H9 (cell line): ENCODE measurements around the gene ADO. TPM values are rescaled to one million over a fixed set of nuclear protein-coding genes. Genes with fewer than 3 reads are reported as not detected.

Source experiments
- DNase-seq: peaks from one replicate; pipeline ENCODE4 v3.0.0-alpha.2; 2017
- H2AFZ ChIP-seq: one replicate; pipeline ENCODE4 v1.6.1; 2013; ENCODE audit warnings: mild to moderate bottlenecking, low read length, control low read depth, moderate library complexity
- H2AK5ac ChIP-seq: 2 replicates; pipeline ENCODE4 v1.6.1; 2013; ENCODE audit warnings: low read length, control low read depth, mixed read lengths; ENCODE audit not compliant: insufficient read length
- H2BK120ac ChIP-seq: one replicate; pipeline ENCODE4 v1.6.1; 2013; ENCODE audit warnings: low read depth, mild to moderate bottlenecking, low read length, control low read depth, inconsistent platforms; ENCODE audit not compliant: poor library complexity, severe bottlenecking
- H2BK12ac ChIP-seq: 2 replicates; pipeline ENCODE4 v1.6.1; 2013; ENCODE audit warnings: low read length, control low read depth, mixed read lengths, low read depth; ENCODE audit not compliant: insufficient read length
- H2BK15ac ChIP-seq: 2 replicates; pipeline ENCODE4 v1.6.1; 2013; ENCODE audit warnings: low read depth, low read length, control low read depth
- H2BK20ac ChIP-seq: one replicate; pipeline ENCODE4 v1.6.1; 2013; ENCODE audit warnings: low read depth, mild to moderate bottlenecking, low read length, control low read depth, inconsistent platforms; ENCODE audit not compliant: poor library complexity, severe bottlenecking
- H2BK5ac ChIP-seq: 2 replicates; pipeline ENCODE4 v1.6.1; 2013; ENCODE audit warnings: low read length, control low read depth, mixed read lengths; ENCODE audit not compliant: insufficient read length
- H3K14ac ChIP-seq: 2 replicates; pipeline ENCODE4 v1.6.1; 2013; ENCODE audit warnings: low read length, control low read depth; ENCODE audit not compliant: insufficient read depth
- H3K18ac ChIP-seq: 2 replicates; pipeline ENCODE4 v1.6.1; 2013; ENCODE audit warnings: low read depth, mild to moderate bottlenecking, mixed read lengths, low read length, control low read depth; ENCODE audit not compliant: insufficient read length
- H3K23ac ChIP-seq: 2 replicates; pipeline ENCODE4 v1.6.1; 2013; ENCODE audit warnings: low read length, control low read depth, mixed read lengths, low read depth; ENCODE audit not compliant: insufficient read length
- H3K23me2 ChIP-seq: 2 replicates; pipeline ENCODE4 v1.6.1; 2013; ENCODE audit warnings: low read depth, mild to moderate bottlenecking, mixed read lengths, low read length, control low read depth; ENCODE audit not compliant: insufficient read length, poor library complexity, severe bottlenecking
- H3K27ac ChIP-seq: 2 replicates; pipeline ENCODE4 v1.5.1; 2013; ENCODE audit warnings: low read length, control low read depth, mixed read lengths, low read depth; ENCODE audit not compliant: insufficient read length
- H3K27me3 ChIP-seq: 2 replicates; pipeline ENCODE4 v1.6.1; 2013; ENCODE audit warnings: low read length, control low read depth, inconsistent platforms; ENCODE audit not compliant: insufficient read depth
- H3K4ac ChIP-seq: 2 replicates; pipeline ENCODE4 v1.6.1; 2013; ENCODE audit warnings: low read depth, mild to moderate bottlenecking, control low read depth, inconsistent platforms, low read length, moderate library complexity
- H3K4me1 ChIP-seq: 2 replicates; pipeline ENCODE4 v1.6.1; 2013; ENCODE audit warnings: low read length, control low read depth, inconsistent platforms; ENCODE audit not compliant: insufficient read depth
- H3K4me2 ChIP-seq: 2 replicates; pipeline ENCODE4 v1.6.1; 2013; ENCODE audit warnings: low read length, control low read depth, mixed read lengths; ENCODE audit not compliant: insufficient read length, insufficient read depth
- H3K56ac ChIP-seq: 2 replicates; pipeline ENCODE4 v1.6.1; 2013; ENCODE audit warnings: low read depth, mild to moderate bottlenecking, mixed read lengths, low read length, control low read depth; ENCODE audit not compliant: insufficient read length
- H3K79me1 ChIP-seq: 2 replicates; pipeline ENCODE4 v1.6.1; 2013; ENCODE audit warnings: low read depth, mild to moderate bottlenecking, moderate library complexity, low read length, control low read depth, inconsistent platforms; ENCODE audit not compliant: insufficient read depth, poor library complexity, severe bottlenecking
- H3K79me2 ChIP-seq: 2 replicates; pipeline ENCODE4 v1.6.1; 2013; ENCODE audit warnings: low read length, control low read depth, inconsistent platforms; ENCODE audit not compliant: insufficient read depth
- H3K9ac ChIP-seq: 2 replicates; pipeline ENCODE4 v1.6.1; 2013; ENCODE audit warnings: low read length, control low read depth, mixed read lengths; ENCODE audit not compliant: insufficient read length; ENCODE audit errors: extremely low read depth
- H3K9me3 ChIP-seq: one replicate; pipeline ENCODE4 v1.6.1; 2013; ENCODE audit warnings: low read depth, low read length, inconsistent platforms; ENCODE audit not compliant: control insufficient read depth
- H3T11ph ChIP-seq: one replicate; pipeline ENCODE4 v1.6.1; 2013; ENCODE audit warnings: mild to moderate bottlenecking, low read length, control low read depth, inconsistent platforms
- H4K20me1 ChIP-seq: one replicate; pipeline ENCODE4 v1.6.1; 2013; ENCODE audit not compliant: control insufficient read depth, insufficient read length, insufficient read depth
- H4K5ac ChIP-seq: 2 replicates; pipeline ENCODE4 v1.6.1; 2013; ENCODE audit warnings: low read depth, mild to moderate bottlenecking, mixed read lengths, low read length, control low read depth; ENCODE audit not compliant: insufficient read length
- H4K8ac ChIP-seq: replicated peaks from 2 replicates; pipeline ENCODE4 v1.6.1; 2013; ENCODE audit warnings: low read length, control low read depth, mixed read lengths, low read depth; ENCODE audit not compliant: insufficient read length
- H4K91ac ChIP-seq: 2 replicates; pipeline ENCODE4 v1.6.1; 2013; ENCODE audit warnings: low read depth, mild to moderate bottlenecking, moderate library complexity, mixed read lengths, low read length, control low read depth; ENCODE audit not compliant: insufficient read length
- H3K27ac Mint-ChIP-seq, 3 experiments: 2 replicates in 2 of 3; 3 replicates in 1 of 3; pipeline ENCODE4 v1.8.0; 2020 to 2021; ENCODE audit warnings: mixed read lengths in 3 of 3, mild to moderate bottlenecking in 1 of 3, moderate library complexity in 1 of 3
- H3K27me3 Mint-ChIP-seq: 2 replicates; pipeline ENCODE4 v1.8.0; 2021; ENCODE audit warnings: low read depth, mild to moderate bottlenecking, moderate library complexity, mixed read lengths
- H3K36me3 Mint-ChIP-seq, 3 experiments: 2 replicates in 2 of 3; 3 replicates in 1 of 3; pipeline ENCODE4 v1.8.0; 2020 to 2021; ENCODE audit warnings: low read depth in 3 of 3, mixed read lengths in 3 of 3; ENCODE audit not compliant: insufficient read depth in 1 of 3
- H3K4me1 Mint-ChIP-seq, 2 experiments: 2 replicates each; pipeline ENCODE4 v1.8.0; 2020; ENCODE audit warnings: mixed read lengths in 2 of 2
- H3K4me3 Mint-ChIP-seq, 2 experiments: 2 replicates in 1 of 2; 3 replicates in 1 of 2; pipeline ENCODE4 v1.8.0; 2020 to 2021; ENCODE audit warnings: mild to moderate bottlenecking in 2 of 2, mixed read lengths in 2 of 2, moderate library complexity in 1 of 2
- H3K9me3 Mint-ChIP-seq, 2 experiments: 2 replicates in 1 of 2; 3 replicates in 1 of 2; pipeline ENCODE4 v1.8.0; 2020; ENCODE audit warnings: mild to moderate bottlenecking in 2 of 2, mixed read lengths in 2 of 2, moderate library complexity in 1 of 2
- WGBS: extraction: QIAGEN DNeasy Blood & Tissue Kit; methylation state at CpG from one replicate; pipeline ENCODE4 v1.1.7; 2013; ENCODE audit warnings: missing lambda C conversion rate, low lambda C conversion rate, mixed read lengths; ENCODE audit not compliant: insufficient read length; ENCODE audit errors: extremely low coverage; 5-methylcytosine and 5-hydroxymethylcytosine counted together
- total RNA-seq: library from RNA; stranded (reverse); gene quantifications from 2 replicates; pipeline ENCODE4 v1.2.1, GENCODE V29; 2021
- TF ChIP-seq, protein P1 (sequence below): fragments of 200-600 bp; sonication (generic); conservative IDR thresholded peaks from 3 replicates; pipeline ENCODE4 v1.8.0; 2021; ENCODE audit warnings: antibody characterized with exemption, mild to moderate bottlenecking

ADO gene
- total RNA-seq, 1 experiment from 2014 or later, result 31.6 TPM

DNA sequence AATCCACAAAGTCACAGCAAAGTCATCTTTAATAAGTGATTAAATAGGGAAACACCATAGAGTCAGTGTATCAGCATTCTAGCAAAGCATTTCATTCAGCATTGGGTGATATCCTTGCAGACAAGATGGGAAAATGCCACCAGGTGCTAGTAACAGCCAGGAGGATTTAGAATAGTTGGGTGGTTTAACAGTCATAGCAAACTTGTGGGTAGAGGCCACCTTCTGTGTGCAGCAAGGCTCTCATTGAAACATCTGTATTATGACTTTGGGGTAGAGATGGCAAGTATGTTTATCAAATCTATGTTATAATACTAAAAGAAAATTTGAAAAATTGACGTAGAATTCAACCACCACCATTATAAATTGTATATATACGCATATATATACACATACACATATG is 26.4 kb upstream of the ADO start:
- no peak overlapping the region for H2BK5ac ChIP-seq
- H3K18ac ChIP-seq, result no peak overlapping the region
- no peaks in the 10 kb centered on the region for H3K36me3 Mint-ChIP-seq
- no peak overlapping the region for H3K56ac ChIP-seq
- no peak overlapping the region for H4K5ac ChIP-seq
- H3K9me3 Mint-ChIP-seq, result no peaks in the 10 kb centered on the region; a peak in 1 of 5 replicates
- no peak overlapping the region for H2BK120ac ChIP-seq
- no peaks in the 10 kb centered on the region for H3K79me2 ChIP-seq
- no peak for DNase-seq
- no peak overlapping the region for H2BK15ac ChIP-seq
- no peak overlapping the region for H3K27ac Mint-ChIP-seq
- H3K4me1 Mint-ChIP-seq, result no peaks in the 10 kb centered on the region
- no peaks in the 10 kb centered on the region for H3K9me3 ChIP-seq
- H2BK12ac ChIP-seq, result no peak overlapping the region
- H3T11ph ChIP-seq, result no peak overlapping the region
- H4K8ac ChIP-seq, result no peak overlapping the region
- no peaks in the 10 kb centered on the region for H3K27me3 ChIP-seq
- H3K14ac ChIP-seq, result no peak overlapping the region
- no peak overlapping the region for H3K23ac ChIP-seq
- no peaks in the 10 kb centered on the region for H4K20me1 ChIP-seq
- H2AK5ac ChIP-seq, result no peak overlapping the region
- WGBS, result no CpG with 5 or more reads among the region's 2 CpGs
- H4K91ac ChIP-seq, result no peak overlapping the region
- H3K79me1 ChIP-seq, result no peaks in the 10 kb centered on the region
- no peak overlapping the region for H3K27ac ChIP-seq
- H3K4me3 Mint-ChIP-seq, result no peak overlapping the region
- TF ChIP-seq, protein P1, sequence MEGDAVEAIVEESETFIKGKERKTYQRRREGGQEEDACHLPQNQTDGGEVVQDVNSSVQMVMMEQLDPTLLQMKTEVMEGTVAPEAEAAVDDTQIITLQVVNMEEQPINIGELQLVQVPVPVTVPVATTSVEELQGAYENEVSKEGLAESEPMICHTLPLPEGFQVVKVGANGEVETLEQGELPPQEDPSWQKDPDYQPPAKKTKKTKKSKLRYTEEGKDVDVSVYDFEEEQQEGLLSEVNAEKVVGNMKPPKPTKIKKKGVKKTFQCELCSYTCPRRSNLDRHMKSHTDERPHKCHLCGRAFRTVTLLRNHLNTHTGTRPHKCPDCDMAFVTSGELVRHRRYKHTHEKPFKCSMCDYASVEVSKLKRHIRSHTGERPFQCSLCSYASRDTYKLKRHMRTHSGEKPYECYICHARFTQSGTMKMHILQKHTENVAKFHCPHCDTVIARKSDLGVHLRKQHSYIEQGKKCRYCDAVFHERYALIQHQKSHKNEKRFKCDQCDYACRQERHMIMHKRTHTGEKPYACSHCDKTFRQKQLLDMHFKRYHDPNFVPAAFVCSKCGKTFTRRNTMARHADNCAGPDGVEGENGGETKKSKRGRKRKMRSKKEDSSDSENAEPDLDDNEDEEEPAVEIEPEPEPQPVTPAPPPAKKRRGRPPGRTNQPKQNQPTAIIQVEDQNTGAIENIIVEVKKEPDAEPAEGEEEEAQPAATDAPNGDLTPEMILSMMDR, result no peak
- H3K4me1 ChIP-seq, result no peaks in the 10 kb centered on the region
- no peak overlapping the region for H3K9ac ChIP-seq
- H3K23me2 ChIP-seq, result no peaks in the 10 kb centered on the region
- no peak overlapping the region for H2BK20ac ChIP-seq
- H3K4ac ChIP-seq, result no peak overlapping the region
- no peak overlapping the region for H2AFZ ChIP-seq
- no peaks in the 10 kb centered on the region; the same call in 1 of the 2 replicates for H3K27me3 Mint-ChIP-seq
- H3K4me2 ChIP-seq, result no peak overlapping the region
